BE2C (cell line): ENCODE results near the gene ST6GALNAC4.

ENCODE experiments used
- DNase-seq: peaks from one replicate; pipeline ENCODE4 v3.0.0-alpha.2; 2020
- H3K27me3 ChIP-seq: fragments of 250-450 bp; sonication (Bioruptor Pico); 2 replicates; pipeline ENCODE4 v1.5.1; 2020; ENCODE audit warnings: mild to moderate bottlenecking
- H3K36me3 ChIP-seq: fragments of 250-450 bp; sonication (Bioruptor Pico); 2 replicates; pipeline ENCODE4 v1.5.1; 2020; ENCODE audit warnings: mild to moderate bottlenecking
- H3K4me1 ChIP-seq: fragments of 250-450 bp; sonication (Bioruptor Pico); 2 replicates; pipeline ENCODE4 v1.5.1; 2020
- H3K4me3 ChIP-seq: 2 replicates; pipeline ENCODE4 v1.5.1; 2011; ENCODE audit warnings: low read depth, low read length
- H3K9me3 ChIP-seq: fragments of 250-450 bp; sonication (Bioruptor Pico); 2 replicates; pipeline ENCODE4 v1.5.1; 2020
- TF ChIP-seq, protein P1 (sequence below): IDR thresholded peaks from 2 replicates; pipeline ENCODE4 v1.5.1; 2012; ENCODE audit warnings: mild to moderate bottlenecking, low read depth, low read length

ST6GALNAC4 gene

DNA sequence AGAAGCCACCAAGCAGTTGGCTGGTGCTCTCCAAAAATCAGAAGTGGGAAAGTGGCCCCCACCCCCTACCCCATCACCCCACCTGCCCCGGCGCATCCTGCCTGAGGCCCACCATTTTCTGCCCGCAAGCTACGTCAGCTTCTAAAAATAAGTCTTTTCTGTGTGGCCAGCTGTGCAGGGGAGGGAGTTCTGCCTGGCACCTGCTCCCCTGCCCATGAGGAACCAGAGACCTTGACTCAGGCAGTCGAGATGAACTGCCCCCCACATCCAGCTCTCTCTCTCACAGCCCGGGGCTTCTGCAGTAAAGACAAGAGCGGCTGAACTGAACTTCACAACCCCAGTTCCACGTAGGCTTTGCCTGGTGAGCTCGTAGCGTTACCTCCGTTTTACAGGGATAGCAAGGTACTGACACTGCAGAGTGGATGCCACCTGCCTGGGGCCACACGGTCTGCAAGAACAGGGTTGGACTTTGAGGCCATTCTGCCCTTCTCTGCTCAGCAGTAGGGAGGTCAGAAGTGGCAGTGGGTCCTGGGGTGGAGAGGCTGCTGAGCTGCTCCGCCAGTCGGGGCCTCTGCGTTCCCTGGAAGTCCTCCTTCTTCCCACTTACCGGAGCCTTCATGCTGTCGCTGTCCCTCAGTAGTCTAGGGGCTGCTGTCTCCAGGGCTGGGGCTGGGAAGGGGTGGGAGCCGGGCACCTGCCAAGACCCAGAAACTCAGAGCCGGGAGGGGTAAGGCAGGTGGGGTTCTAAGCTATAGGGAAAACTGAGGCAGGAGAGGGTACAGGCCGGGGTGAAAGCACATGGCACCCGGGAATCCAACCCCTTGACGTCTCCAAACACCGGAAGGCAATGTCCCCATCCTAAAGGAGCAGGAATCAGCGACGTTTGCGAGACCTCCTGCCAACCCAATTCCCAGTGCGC lies 781 bp downstream of the ST6GALNAC4 start:
- no peaks in the 10 kb centered on the region for H3K36me3 ChIP-seq
- TF ChIP-seq, protein P1, sequence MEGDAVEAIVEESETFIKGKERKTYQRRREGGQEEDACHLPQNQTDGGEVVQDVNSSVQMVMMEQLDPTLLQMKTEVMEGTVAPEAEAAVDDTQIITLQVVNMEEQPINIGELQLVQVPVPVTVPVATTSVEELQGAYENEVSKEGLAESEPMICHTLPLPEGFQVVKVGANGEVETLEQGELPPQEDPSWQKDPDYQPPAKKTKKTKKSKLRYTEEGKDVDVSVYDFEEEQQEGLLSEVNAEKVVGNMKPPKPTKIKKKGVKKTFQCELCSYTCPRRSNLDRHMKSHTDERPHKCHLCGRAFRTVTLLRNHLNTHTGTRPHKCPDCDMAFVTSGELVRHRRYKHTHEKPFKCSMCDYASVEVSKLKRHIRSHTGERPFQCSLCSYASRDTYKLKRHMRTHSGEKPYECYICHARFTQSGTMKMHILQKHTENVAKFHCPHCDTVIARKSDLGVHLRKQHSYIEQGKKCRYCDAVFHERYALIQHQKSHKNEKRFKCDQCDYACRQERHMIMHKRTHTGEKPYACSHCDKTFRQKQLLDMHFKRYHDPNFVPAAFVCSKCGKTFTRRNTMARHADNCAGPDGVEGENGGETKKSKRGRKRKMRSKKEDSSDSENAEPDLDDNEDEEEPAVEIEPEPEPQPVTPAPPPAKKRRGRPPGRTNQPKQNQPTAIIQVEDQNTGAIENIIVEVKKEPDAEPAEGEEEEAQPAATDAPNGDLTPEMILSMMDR = no peak
- no peak for DNase-seq
- peaks cover 27% of the 10 kb centered on the region for H3K4me1 ChIP-seq
- no peaks in the 10 kb centered on the region for H3K9me3 ChIP-seq
- H3K27me3 ChIP-seq = no peaks in the 10 kb centered on the region
- H3K4me3 ChIP-seq = peak overlapping the region; percentile 72

DNA sequence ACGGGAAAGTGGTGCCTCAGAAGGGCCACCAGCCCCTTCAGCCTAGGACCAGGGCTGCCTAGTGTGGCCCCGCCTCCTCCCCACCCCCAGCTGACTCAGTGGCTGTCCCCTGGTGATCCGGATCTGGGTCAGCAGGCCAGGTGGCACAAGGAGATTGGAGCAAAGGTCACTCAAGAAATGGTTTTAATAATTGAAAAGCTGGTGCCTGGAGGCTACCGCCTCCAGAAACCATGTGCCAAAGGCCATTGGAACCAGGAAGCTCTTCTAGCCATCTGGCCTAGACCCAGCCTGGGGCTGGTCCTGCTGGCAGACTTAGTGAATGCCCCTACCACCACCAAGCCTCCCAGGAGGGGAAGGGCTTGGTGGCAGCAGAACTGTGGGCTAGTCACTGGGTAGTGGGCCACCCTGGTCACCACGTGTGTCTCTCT lies 1.5 kb downstream of the ST6GALNAC4 start:
- TF ChIP-seq, protein P1 = no peak
- no peak overlapping the region for H3K4me3 ChIP-seq
- no peak for DNase-seq
- H3K27me3 ChIP-seq = no peaks in the 10 kb centered on the region
- H3K9me3 ChIP-seq = no peaks in the 10 kb centered on the region
- peaks cover 27% of the 10 kb centered on the region for H3K4me1 ChIP-seq
- H3K36me3 ChIP-seq = no peaks in the 10 kb centered on the region

DNA sequence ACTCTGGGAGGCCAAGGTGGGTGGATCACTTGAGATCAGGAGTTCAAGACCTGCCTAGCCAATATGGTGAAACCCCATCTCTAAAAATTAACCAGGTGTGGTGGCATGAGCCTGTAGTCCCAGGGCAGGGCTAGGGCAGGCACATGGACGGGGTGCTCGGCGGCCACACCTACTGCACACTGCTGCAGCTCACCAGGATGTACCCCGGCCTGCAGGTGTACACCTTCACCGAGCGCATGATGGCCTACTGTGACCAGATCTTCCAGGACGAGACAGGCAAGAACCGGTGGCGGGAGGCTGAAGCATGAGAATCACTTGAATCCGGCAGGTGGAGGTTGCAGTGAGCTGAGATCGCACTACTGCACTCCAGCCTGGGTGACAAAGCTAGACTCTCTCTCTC lies 3.2 kb downstream of the ST6GALNAC4 start:
- Histone ChIP-seq H3K9me3 (no peaks in the 10 kb centered on the region), H3K27me3 (no peaks in the 10 kb centered on the region), H3K36me3 (no peaks in the 10 kb centered on the region), H3K4me1 (peaks cover 22% of the 10 kb centered on the region), H3K4me3 (no peak overlapping the region)
- TF ChIP-seq, protein P1 = no peak
- DNase-seq = no peak

DNA sequence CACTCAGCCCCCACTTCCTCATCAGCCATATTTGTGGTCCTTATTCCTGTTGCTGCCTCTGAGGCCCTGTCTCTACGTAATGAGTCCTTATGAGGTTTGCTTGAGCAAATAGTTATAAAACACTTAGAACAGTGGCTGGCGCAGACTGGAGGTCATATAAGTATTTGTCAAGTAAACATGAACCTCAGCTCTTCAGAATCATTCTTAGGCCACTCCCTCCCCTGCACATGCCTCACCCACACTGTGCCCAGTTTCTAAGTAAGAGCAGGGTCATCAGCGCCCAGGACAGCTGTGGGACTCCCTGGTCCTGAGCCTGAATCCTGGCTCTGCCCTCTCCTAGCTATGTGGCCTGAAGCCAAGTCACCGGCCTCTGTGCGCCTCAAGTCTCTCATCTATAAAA lies 4.0 kb downstream of the ST6GALNAC4 start:
- H3K9me3 ChIP-seq = no peaks in the 10 kb centered on the region
- TF ChIP-seq, protein P1 = no peak
- H3K4me3 ChIP-seq = no peak overlapping the region
- H3K36me3 ChIP-seq = no peaks in the 10 kb centered on the region
- peaks cover 15% of the 10 kb centered on the region for H3K4me1 ChIP-seq
- H3K27me3 ChIP-seq = no peaks in the 10 kb centered on the region
- DNase-seq = no peak

DNA sequence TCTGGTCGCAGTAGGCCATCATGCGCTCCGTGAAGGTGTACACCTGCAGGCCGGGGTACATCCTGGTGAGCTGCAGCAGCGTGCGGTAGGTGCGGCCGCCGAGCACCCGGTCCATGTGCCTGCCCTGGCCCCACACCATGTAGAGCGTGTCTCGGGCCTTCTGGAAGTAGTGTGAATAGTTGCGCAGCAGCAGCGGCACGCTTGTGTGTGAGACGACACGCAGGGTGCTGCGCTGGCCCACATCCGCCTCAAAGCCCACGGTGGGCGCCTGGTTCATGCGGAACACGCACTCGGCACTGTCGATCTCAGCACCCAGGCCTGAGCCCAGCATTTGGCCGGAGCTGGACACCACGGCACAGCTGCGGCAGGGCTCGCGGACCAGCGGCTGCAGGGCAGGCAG lies 4.5 kb downstream of the ST6GALNAC4 start:
- Histone ChIP-seq H3K4me3 (no peak overlapping the region), H3K36me3 (no peaks in the 10 kb centered on the region), H3K9me3 (no peaks in the 10 kb centered on the region), H3K4me1 (peaks cover 12% of the 10 kb centered on the region), H3K27me3 (no peaks in the 10 kb centered on the region)
- DNase-seq = no peak
- TF ChIP-seq, protein P1 = no peak

DNA sequence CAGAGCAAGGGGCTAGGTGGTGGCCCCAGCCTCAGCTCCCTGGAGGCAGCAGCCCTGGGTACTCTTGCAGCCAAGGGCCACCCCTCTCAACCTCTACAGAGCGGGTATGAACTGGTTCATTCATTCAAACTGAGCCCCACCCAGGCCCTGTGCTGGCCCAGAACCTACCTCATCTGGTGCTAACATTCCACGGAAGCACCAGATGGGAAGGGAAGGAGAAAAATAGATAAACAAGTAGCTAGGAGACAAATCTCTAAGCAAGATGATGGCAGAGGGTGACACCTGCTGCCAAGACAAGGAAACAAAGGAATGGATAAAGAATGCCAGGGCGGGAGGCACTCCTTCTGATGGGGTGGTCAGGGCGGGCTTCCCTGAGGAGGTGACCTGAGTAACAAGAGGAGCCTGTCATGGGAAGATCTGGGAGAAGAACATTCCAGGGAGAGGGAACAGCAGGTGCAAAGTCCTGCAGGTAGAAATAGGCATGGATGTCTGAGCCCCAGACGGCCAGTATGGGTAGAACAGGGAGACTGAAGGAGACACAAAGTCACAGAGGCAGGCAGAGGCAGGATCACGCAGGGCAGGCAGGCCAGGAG lies 6.1 kb downstream of the ST6GALNAC4 start:
- peak; percentile 14 for DNase-seq
- Histone ChIP-seq H3K4me3 (no peak overlapping the region), H3K36me3 (no peaks in the 10 kb centered on the region)

More for the DNA sequence above, 6.1 kb downstream of the ST6GALNAC4 start:
- Histone ChIP-seq H3K4me1 (peaks cover 7% of the 10 kb centered on the region), H3K9me3 (no peaks in the 10 kb centered on the region), H3K27me3 (no peaks in the 10 kb centered on the region)
- TF ChIP-seq, protein P1 = peak; percentile 24
